ENCODE data around the gene PAPPA2. TPM values are rescaled to one million over a fixed set of nuclear protein-coding genes. Genes with fewer than 3 reads are reported as not detected.

PAPPA2 gene
- total and polyA plus RNA-seq, 7 experiments from 2014 or later = 0.07 to 0.29 (median 0.21) TPM; not detected in 4

DNA sequence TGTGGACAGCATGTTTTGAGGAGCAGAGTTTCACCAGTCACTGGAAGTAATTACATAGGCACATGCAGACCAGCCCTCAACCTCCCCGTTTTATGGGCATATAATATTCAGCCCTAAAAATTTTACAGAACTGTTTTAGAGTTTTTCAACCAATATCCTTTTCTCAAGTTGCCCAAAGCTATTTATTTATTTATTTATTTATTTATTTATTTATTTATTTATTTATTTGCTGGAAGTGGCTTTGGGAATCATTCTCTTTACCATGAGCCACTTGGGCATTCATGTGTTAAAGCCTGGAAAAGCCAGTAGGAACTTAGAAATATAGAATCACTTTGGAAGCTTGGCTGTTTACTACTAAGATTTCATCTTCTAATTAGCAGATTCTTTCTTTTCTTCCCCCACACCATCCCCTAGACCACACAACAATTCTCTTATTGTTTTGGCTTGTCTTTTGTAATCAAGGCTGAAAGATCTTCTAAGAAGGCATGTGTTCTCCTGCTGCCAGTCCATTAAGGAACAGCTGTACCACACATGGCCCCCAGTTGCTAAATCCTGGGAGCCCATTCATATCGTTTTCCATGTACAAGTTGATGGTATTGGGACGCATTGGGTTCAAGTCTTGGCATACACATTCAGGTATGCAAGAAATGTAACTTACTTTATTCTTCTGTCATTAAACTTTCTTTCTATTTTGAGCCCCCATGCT is 220.0 kb downstream of the PAPPA2 start:
- ATAC-seq = no peak

DNA sequence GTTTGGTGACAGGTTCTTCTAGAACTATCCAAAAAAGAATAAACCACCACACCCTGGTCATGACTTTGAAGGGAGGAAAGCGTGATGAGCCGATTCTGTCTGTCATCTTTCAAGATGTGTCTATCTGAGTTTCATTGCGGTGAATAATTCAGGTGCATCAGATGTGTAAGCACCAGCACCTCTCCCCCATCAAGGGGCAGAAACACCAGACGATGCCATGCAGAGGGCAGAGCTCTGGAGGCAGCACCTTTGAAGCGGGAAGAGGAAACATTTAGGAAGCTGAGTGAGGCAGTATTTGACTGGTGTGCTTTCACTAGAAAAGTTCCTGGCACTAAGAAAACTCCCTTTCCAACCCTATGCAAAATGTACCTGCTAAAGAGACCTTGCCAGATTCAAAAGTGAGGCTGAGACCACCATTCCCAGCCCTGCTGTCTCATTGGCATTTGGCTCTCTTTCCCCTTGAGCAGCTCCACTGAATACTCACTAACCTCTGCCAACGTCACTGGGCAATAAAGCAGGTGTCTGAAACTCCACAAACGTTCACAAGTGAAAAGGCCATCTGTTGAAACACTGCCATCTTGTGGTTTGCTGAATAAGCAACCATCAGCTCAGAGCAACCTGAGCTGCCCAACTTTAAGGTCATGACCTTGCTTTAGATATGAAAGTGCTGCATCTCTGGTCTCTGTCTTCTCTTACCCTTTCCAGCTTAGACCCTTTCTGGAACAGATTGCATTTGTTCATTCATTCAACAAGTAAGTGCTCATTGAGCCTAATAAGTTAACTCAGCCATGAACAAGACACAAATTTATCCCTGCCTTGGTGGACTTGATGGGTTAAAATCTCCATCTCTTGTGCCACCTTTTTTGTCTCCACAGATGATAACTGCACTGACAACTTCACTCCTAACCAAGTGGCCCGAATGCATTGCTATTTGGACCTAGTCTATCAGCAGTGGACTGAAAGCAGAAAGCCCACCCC is 228.6 kb downstream of the PAPPA2 start:
- Histone ChIP-seq H3K4me1 (ENCODE audit: control insufficient read depth in 2 of 2, insufficient read depth in 2 of 2, low read length in 2 of 2) (no peaks in the 10 kb centered on the region), H3K9me3 (ENCODE audit: control insufficient read depth in 2 of 3, low read length in 3 of 3) (no peaks in the 10 kb centered on the region), H3K27ac (ENCODE audit: low read depth, low read length) (no peak overlapping the region), H3K27me3 (ENCODE audit: control insufficient read depth in 2 of 2, insufficient read depth in 2 of 2, low read length in 2 of 2) (no peaks in the 10 kb centered on the region), H3K4me3 (ENCODE audit: low read length) (no peak overlapping the region), H3K36me3 (ENCODE audit: control insufficient read depth in 2 of 3, insufficient read depth in 3 of 3, low read length in 3 of 3) (no peaks in the 10 kb centered on the region)
- Mint-ChIP-seq H3K36me3 (no peaks in the 10 kb centered on the region), H3K4me1 (peaks cover 0 to 2% (median 0%) of the 10 kb centered on the region in 7 donors), H3K27me3 (peaks cover 0 to 12% (median 1%) of the 10 kb centered on the region in 5 donors), H3K4me3 (no peak overlapping the region), H3K9me3 (peaks cover 0 to 2% (median 0%) of the 10 kb centered on the region in 11 donors), H3K27ac (no peak overlapping the region)
- ATAC-seq (no peak), DNase-seq (peak in 3 of 9 donors; percentile 2 to 7 (median 3))
- intact Hi-C loops (cut with micrococcal nuclease) = loop anchor here (1.0 to 5.0 kb wide), 3 partner anchors 132 to 1319 kb away; no protein-coding TSS in a partner anchor
- ChIA-PET CTCF (interaction anchor here (1.0 to 1.5 kb wide), 3 partner anchors 9 to 1545 kb away, joined by 3 to 4 read pairs (median 4); no protein-coding TSS in a partner anchor), POLR2A (no interaction called here)

More for the DNA sequence above, 220.0 kb downstream of the PAPPA2 start:
- peaks cover 0 to 8% (median 5%) of the 10 kb centered on the region in 5 donors for H3K27me3 Mint-ChIP-seq
- CTCF ChIA-PET = interaction anchor here (0.9 kb wide), 1 partner anchor 9 kb away, joined by 4 read pairs; no protein-coding TSS in a partner anchor
- Histone ChIP-seq H3K9me3 (ENCODE audit: control insufficient read depth in 2 of 3, low read length in 3 of 3) (no peaks in the 10 kb centered on the region), H3K36me3 (ENCODE audit: control insufficient read depth in 2 of 3, insufficient read depth in 3 of 3, low read length in 3 of 3) (no peaks in the 10 kb centered on the region), H3K4me3 (ENCODE audit: low read length) (no peak overlapping the region), H3K4me1 (ENCODE audit: control insufficient read depth in 2 of 2, insufficient read depth in 2 of 2, low read length in 2 of 2) (no peaks in the 10 kb centered on the region), H3K27me3 (ENCODE audit: control insufficient read depth in 2 of 2, insufficient read depth in 2 of 2, low read length in 2 of 2) (no peaks in the 10 kb centered on the region), H3K27ac (ENCODE audit: low read depth, low read length) (no peak overlapping the region)
- no peak overlapping the region for H3K27ac Mint-ChIP-seq
- no peaks in the 10 kb centered on the region for H3K4me1 Mint-ChIP-seq
- no peak for DNase-seq
- H3K9me3 Mint-ChIP-seq = peaks cover 0 to 2% (median 0%) of the 10 kb centered on the region in 11 donors
- POLR2A ChIA-PET = no interaction called here
- no peak overlapping the region for H3K4me3 Mint-ChIP-seq
- H3K36me3 Mint-ChIP-seq = no peaks in the 10 kb centered on the region
- intact Hi-C loops (cut with micrococcal nuclease) = no loop called here

GRCh38 chr1:176692431-176692830 is 229.5 kb downstream of the PAPPA2 start:
- Histone ChIP-seq H3K9me3 (ENCODE audit: control insufficient read depth in 2 of 3, low read length in 3 of 3) (no peaks in the 10 kb centered on the region), H3K4me3 (ENCODE audit: low read length) (no peak overlapping the region), H3K36me3 (ENCODE audit: control insufficient read depth in 2 of 3, insufficient read depth in 3 of 3, low read length in 3 of 3) (no peaks in the 10 kb centered on the region), H3K4me1 (ENCODE audit: control insufficient read depth in 2 of 2, insufficient read depth in 2 of 2, low read length in 2 of 2) (no peaks in the 10 kb centered on the region), H3K27ac (ENCODE audit: low read depth, low read length) (no peak overlapping the region), H3K27me3 (ENCODE audit: control insufficient read depth in 2 of 2, insufficient read depth in 2 of 2, low read length in 2 of 2) (no peaks in the 10 kb centered on the region)
- Mint-ChIP-seq H3K4me3 (no peak overlapping the region), H3K36me3 (no peaks in the 10 kb centered on the region), H3K27me3 (peaks cover 0 to 12% (median 5%) of the 10 kb centered on the region in 5 donors), H3K9me3 (peaks cover 0 to 2% (median 0%) of the 10 kb centered on the region in 11 donors), H3K27ac (no peak overlapping the region), H3K4me1 (peaks cover 0 to 2% (median 0%) of the 10 kb centered on the region in 7 donors)
- DNase-seq (no peak), ATAC-seq (no peak)
- intact Hi-C loops (cut with micrococcal nuclease) = loop anchor here in 1 of 2 donors (5.0 kb wide), 1 partner anchor 1320 kb away; no protein-coding TSS in a partner anchor
- ChIA-PET POLR2A (no interaction called here), CTCF (interaction anchor here (1.0 to 1.5 kb wide), 2 partner anchors 10 to 1546 kb away, joined by 3 to 4 read pairs; no protein-coding TSS in a partner anchor)

- no peaks in the 10 kb centered on the region for H3K4me1 ChIP-seq (ENCODE audit: control insufficient read depth in 2 of 2, insufficient read depth in 2 of 2, low read length in 2 of 2)
- no peaks in the 10 kb centered on the region for H3K9me3 ChIP-seq (ENCODE audit: control insufficient read depth in 2 of 3, low read length in 3 of 3)
- H3K27ac Mint-ChIP-seq = no peak overlapping the region
- intact Hi-C loops (cut with micrococcal nuclease) = loop anchor here in 1 of 2 donors (5.0 kb wide), 1 partner anchor 1321 kb away; no protein-coding TSS in a partner anchor
- ChIA-PET CTCF (no interaction called here), POLR2A (no interaction called here)
- H3K27ac ChIP-seq (ENCODE audit: low read depth, low read length) = no peak overlapping the region
- H3K27me3 Mint-ChIP-seq = peaks cover 0 to 12% (median 5%) of the 10 kb centered on the region in 5 donors
- no peaks in the 10 kb centered on the region for H3K27me3 ChIP-seq (ENCODE audit: control insufficient read depth in 2 of 2, insufficient read depth in 2 of 2, low read length in 2 of 2)
- H3K4me1 Mint-ChIP-seq = peaks cover 0 to 2% (median 0%) of the 10 kb centered on the region in 7 donors
- DNase-seq (no peak), ATAC-seq (no peak)
- no peaks in the 10 kb centered on the region for H3K36me3 Mint-ChIP-seq
- no peaks in the 10 kb centered on the region for H3K36me3 ChIP-seq (ENCODE audit: control insufficient read depth in 2 of 3, insufficient read depth in 3 of 3, low read length in 3 of 3)
- H3K4me3 ChIP-seq (ENCODE audit: low read length) = no peak overlapping the region
- H3K4me3 Mint-ChIP-seq = no peak overlapping the region
- H3K9me3 Mint-ChIP-seq = peaks cover 0 to 2% (median 0%) of the 10 kb centered on the region in 11 donors
These were observed 230.2 kb downstream of the PAPPA2 start for GRCh38 chr1:176692988-176693696.

GRCh38 chr1:176693697-176694329 is 230.8 kb downstream of the PAPPA2 start:
- no peak overlapping the region for H3K4me3 Mint-ChIP-seq
- H3K36me3 ChIP-seq (ENCODE audit: control insufficient read depth in 2 of 3, insufficient read depth in 3 of 3, low read length in 3 of 3) = no peaks in the 10 kb centered on the region
- peaks cover 0 to 2% (median 0%) of the 10 kb centered on the region in 7 donors for H3K4me1 Mint-ChIP-seq
- ATAC-seq = no peak
- no peaks in the 10 kb centered on the region for H3K9me3 ChIP-seq (ENCODE audit: control insufficient read depth in 2 of 3, low read length in 3 of 3)
- H3K36me3 Mint-ChIP-seq = no peaks in the 10 kb centered on the region
- intact Hi-C loops (cut with micrococcal nuclease) = loop anchor here in 1 of 2 donors (5.0 kb wide), 1 partner anchor 1322 kb away; no protein-coding TSS in a partner anchor
- H3K4me3 ChIP-seq (ENCODE audit: low read length) = no peak overlapping the region
- ChIA-PET POLR2A (no interaction called here), CTCF (no interaction called here)
- DNase-seq = no peak
- H3K27ac ChIP-seq (ENCODE audit: low read depth, low read length) = no peak overlapping the region
- peaks cover 0 to 12% (median 5%) of the 10 kb centered on the region in 5 donors for H3K27me3 Mint-ChIP-seq
- H3K27me3 ChIP-seq (ENCODE audit: control insufficient read depth in 2 of 2, insufficient read depth in 2 of 2, low read length in 2 of 2) = no peaks in the 10 kb centered on the region
- H3K4me1 ChIP-seq (ENCODE audit: control insufficient read depth in 2 of 2, insufficient read depth in 2 of 2, low read length in 2 of 2) = no peaks in the 10 kb centered on the region
- H3K27ac Mint-ChIP-seq = no peak overlapping the region
- H3K9me3 Mint-ChIP-seq = peaks cover 0 to 2% (median 0%) of the 10 kb centered on the region in 11 donors
